HG03066 (cell line): ENCODE results near the gene RASGRP4.
"Not testable (repeated sequence)": the region's sequence is repeated elsewhere in the genome, so short reads cannot be mapped to it uniquely, and the experiment has no call there.

Source experiments
- ATAC-seq: cut with Tn5 transposase; IDR thresholded peaks from one replicate; pipeline ENCODE4 v1.9.1; 2021; ENCODE audit warnings: low read depth; ENCODE audit not compliant: unreplicated experiment

RASGRP4 gene

DNA sequence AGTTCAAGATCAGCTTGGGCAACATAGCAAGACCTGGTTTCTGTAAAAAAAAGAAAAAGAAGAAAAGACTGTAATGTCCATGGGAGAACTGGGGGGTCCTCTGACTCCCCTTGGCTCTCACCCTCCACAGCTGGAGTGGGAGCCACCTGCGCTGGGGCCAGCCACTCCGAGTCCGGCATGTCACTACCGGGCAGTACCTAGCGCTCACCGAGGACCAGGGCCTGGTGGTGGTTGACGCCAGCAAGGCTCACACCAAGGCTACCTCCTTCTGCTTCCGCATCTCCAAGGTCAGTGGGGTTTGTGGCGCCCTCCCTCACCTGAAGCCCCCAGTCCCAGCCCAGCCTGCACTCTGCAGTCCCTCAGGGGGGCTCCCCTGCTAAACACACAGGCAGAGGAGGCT is 22.2 kb upstream of the RASGRP4 start:
- no peak for ATAC-seq

DNA sequence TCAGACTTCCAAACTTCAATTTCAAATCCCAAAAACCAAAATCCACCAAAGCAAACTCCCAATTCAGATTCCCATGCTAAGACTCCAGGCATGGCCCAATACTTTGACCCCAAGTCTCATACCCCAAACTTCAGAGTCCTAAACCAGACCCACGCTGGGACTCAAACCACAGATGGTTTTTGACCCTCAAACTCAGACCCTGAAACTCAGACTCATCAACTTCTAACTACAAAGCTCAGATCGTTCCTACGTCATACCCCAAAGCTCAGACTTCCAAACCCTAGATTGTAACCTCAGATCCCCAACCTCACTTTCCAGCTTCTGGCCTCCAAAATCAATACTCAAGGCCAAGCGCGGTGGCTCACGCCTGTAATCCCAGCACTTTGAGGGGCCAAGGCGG is 19.3 kb upstream of the RASGRP4 start:
- ATAC-seq, result no peak

DNA sequence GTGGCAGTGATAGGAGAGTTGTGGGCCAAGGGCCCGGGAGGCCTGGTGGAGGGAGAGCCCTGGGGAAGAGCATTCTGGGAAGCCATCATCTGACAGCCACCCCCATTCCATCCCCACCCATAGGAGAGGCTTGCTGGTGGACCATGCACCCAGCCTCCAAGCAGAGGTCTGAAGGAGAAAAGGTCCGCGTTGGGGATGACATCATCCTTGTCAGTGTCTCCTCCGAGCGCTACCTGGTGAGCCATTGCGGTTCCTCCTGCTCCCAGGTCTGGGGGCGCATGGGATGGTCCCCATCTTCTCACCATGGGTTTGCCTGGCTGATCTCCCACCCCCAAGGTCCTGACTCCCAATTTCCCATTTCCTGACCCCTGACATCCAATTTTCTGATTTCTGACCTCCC is 18.0 kb upstream of the RASGRP4 start:
- ATAC-seq, result no peak

DNA sequence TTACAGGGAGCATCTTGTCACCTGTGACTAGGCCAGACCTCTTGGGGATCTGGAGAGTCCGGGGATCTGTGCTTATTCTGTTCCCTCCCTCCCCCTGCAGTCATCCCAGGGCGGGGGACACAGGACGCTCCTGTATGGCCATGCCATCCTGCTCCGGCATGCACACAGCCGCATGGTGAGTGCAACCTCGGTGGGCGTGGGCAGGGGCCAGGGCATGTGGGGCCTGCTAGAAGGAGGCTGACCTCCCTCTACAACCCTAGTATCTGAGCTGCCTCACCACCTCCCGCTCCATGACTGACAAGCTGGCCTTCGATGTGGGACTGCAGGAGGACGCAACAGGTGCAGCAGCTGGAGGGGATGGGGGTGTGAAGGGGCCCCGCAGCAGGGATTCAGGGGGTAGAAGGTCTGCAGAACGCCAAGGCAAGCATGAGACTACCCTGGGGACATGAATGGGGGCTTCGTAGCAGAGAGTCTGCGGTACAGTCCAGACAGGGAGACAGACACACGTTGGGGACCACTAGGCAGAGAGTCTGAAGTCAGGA is 17.5 kb upstream of the RASGRP4 start:
- no peak for ATAC-seq

DNA sequence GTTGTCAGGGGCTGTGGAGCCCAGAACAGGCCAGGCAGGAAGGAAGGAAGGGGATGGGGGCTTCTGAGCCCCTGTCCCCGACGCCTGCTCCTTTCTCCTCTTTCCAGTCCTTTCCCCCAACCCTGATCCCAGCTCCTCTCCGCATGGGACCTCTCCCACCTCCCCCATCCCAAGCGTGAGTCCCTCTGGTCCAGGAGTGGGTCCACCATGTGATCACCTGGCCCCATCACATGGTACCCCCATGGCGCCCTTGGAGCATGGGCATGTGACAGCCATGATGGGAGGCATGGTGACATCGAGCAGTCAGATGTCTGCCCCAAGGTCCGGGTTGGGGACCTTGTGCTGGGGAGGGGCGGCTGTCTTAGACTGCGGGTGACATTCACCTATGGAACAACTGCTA is 16.7 kb upstream of the RASGRP4 start:
- no peak for ATAC-seq

DNA sequence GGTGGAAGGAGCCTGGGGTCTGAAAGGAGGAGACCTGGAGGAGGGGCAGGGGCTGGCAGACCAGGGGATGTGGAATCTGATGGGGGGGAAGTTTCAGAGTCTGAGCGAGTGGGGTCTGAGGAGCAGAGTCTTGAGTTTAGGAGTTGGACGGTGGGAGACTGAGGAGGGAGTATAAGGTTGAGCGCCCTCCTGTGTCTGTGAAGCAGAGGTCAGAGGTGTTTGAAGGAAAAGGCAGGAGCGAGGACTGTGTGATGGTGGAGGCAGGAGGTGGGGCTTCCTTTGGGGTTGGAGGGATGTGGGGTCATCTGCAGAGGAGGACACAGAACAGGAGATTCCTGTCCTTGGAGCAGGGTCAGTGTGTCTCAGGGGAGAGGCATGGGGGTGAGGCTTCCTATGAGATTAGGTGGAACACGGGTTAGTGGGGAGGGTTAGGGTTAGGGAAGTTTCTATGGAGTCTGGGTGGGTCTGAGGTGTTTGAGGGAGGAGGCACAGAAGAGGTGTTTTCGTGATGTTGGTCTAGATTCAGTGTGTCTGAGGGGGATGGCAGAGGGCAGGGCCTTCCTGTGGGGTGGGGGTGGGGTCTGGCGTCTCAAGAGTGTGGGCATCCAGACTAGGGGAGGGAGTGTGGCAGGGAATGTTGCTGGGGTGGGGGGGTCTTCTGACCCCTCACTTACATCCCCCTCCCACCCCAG is 15.8 kb upstream of the RASGRP4 start:
- ATAC-seq, result no peak

DNA sequence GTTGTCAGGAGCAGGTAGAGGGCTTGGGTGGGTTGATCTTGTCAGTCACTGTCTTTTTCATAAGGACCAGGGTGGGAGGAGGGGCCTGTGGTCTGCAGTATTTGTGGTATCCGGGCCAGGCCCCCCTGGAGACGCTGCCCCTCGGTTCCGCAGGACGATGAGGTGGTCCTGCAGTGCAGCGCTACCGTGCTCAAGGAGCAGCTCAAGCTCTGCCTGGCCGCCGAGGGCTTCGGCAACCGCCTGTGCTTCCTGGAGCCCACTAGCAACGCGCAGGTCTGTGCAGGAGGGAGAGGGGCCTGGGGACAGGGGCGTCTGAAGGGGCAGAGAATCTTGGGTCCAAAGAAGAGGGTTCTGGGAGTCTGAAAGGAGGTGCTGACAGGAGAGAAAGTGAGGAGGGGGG is 14.6 kb upstream of the RASGRP4 start:
- no peak for ATAC-seq

DNA sequence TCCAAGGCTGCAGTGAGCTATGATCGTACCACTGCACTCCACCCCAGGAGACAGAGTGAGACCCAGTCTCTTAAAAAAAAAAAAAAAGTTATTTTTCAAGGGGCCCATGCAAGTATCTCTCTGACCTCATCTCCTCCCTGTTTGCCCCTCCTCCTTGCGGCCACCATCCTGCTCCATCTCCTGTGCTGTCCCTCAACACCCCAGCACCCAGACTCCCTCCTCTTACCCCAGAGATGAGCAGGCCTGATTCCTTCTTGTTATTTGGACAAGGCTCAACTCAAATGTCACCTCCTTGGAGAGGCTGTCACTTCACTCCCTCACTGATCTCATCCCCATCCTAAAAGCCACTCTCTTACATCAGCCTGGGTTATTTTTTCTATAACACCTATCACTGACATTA is 11.9 kb upstream of the RASGRP4 start:
- no peak for ATAC-seq

DNA sequence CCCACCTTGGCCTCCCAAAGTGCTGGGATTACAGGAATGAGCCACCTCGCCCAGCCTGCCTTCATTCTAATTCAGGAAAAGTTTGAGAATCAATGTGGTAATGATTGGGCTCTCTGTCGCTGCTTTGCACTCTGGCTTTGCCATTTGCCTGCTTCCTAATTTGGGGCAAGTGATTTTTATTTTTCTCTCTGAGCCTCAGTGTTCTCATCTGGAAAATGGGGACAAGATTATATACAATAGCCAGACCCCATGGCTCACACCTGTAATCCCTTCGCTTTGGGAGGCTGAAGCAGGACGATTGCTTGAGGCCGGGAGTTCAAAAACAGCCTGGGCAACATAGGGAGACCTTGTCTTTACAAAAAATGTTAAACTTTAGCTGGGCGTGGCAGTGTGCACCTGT is 11.3 kb upstream of the RASGRP4 start:
- no peak for ATAC-seq

DNA sequence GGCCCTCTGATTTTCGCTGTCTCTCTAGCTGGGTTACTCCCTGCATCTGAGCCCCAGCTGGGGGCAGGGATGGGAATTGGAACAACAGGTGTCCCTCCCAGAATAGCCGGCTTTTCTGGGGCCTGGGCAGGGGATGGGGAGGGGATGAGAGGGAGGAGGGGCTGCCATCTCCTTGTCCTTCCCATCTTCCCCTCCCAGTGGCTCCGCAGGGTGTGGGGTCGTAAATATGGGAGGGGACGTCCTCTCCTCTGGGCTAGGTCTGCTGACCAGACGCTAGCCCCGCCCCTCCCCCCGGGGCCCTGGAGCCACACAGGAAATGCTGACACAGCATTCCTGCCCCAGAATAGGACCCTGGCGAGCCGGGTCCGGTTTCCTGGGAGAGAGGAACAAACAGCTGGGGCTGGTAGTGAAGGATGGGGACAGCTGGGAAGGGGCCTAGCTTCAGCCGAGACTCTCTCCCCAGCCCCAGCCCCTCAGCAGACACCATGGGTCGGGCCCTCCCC is 8.6 kb upstream of the RASGRP4 start:
- ATAC-seq, result no peak

DNA sequence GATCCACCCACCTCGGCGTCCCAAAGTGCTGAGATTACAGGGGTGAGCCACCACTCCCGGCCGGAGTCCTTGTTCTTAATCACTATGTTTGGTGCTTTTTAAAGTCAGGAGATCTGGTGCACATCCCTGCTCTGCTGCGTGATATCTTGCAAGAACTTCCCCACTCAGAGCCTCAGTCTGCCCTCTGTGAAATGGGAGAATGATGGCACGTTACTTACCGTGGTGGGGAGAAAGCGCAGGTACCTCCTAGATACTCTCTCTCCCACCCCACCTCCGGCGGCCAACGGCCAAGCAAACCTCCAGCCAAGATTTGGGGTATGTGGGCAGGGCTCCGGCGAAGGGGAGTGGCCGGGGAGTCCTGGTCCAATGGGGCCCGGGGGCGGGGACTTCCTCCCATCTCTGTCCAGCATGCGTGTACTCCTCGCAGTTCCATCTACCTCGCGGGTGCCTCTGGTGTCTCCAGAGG is 7.3 kb upstream of the RASGRP4 start, which contains the start of gene RYR1:
RYR1 (plus strand) TSS at position 424 of the 466 bp plus-strand sequence. CDS start 139 bp downstream, outside the sequence.
- ATAC-seq, result no peak

DNA sequence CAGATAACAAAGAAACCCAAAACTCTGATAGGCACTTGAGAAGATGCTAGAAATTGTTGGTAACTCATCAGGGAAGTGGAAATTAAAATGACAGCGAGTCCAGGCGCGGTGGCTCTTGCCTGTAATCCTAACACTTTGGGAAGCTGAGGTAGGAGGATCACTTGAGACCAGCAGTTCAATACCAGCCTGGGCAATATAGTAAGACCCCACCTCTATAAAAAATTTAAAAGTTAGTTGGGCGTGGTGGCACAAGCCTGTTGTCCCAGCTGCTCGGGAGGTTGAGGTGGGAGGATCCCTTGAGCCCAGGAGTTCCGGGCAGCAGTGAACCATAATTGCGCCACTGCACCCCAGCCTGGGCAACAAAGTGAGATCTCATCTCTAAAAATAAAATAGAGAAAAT is 4.9 kb upstream of the RASGRP4 start:
- no peak for ATAC-seq

DNA sequence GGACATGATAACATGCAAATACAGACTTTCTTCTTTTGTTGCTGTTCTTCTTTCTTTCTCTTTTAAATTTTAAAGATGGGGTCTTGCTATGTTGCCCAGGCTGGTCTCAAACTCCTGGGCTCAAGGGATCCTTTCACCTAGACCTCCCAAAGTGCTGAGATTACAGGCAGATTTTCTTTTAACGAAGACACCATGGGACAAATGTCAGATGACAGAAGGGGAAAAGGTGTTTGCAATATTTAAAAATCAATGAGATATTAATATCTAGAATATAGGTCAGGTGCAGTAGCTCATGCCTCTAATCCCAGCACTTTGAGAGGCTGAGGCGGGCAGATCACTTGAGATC is 3.8 kb upstream of the RASGRP4 start:
- no peak for ATAC-seq

DNA sequence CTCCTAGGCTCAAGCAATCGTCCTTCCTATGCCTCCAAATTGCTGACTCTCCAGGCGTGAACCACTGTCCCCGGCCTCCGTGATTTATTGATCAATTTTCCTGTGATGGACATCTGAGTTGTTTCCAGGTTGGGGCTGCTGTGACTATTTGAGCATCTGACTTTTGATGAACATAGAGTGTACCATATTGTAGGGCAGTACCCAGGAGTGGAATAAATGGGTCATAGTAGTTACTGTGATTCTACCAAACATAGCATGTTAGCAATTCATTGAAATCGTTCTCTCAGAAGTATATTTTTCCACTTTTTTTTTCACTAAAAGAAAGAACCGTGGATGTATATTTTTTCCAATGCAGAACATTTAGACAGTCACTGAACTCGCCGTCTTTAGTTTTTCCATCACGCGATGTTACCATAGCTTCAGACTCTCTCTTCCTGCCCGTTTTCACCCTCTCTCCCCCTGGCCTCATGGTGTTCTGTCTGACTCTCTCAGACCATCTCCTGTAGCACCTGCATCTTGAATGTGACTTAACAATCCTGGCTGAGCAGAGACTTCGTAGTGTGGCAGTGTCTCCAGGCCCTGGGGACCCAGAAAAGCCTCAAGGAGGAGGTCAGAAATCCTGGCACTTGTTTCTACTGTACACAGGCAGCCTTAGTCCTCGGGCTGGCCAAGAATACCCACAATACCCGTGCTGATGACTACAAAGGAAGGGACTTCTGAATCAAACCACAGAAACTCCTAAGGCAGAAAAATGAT is 3.2 kb upstream of the RASGRP4 start:
- ATAC-seq, result no peak

DNA sequence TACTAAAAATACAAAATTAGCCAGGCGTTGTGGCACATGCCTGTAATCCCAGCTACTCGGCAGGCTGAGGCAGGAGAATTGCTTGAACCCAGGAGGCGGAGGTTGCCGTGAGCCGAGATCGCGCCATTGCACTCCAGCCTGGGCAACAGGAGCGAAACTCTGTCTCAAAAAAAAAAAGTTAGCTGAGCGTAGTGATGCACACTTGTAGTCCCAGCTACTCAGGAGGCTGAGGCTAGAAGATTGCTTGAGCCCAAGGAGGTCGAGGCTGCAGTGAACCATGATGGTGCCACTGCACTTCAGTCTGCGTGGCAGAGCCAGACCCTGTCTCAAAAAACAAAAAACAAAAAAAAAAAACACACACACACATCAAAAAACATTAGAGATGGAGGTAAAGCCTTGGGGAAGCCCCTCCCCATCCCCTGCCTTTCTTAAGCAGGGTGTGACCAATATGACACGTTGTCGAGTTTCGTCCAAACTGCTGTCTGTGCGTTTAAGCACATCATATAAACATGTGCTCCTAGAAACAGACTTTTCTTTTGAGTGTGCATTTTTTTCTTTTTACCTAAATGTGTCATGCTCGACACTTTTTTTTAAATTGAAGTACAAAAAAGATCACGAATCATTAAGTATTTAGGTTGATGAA is 1.1 kb upstream of the RASGRP4 start:
- not testable (repeated sequence) for ATAC-seq

DNA sequence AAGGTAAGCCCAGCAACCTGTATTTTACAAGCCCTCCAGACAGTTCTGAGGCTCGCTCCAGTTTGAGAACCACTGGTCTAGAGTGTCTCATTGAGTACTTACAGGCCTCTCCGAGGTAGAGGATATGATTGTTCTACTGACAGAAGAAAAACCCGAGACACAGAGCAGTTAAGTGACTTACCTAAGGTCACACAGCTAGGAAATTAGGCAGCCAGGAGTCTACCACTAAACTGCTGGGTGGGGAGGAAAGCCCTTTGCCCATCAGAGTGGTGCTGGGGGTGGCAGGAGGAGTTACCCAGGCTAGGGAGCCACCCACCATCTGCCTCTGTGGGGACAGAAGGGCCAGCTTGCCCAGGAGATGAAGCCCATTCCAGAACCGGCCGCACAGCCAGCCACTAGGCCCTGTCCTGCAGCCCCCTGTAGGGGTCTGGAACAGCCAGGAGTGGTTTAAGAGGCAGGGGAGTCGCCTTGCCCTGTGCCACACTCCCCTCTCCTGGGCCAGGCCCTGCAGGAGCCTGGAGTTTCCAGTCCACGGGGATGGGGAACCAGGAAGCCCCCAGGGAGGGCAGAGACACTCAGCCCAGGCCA is 703 bp downstream of the RASGRP4 start:
- ATAC-seq, result no peak

DNA sequence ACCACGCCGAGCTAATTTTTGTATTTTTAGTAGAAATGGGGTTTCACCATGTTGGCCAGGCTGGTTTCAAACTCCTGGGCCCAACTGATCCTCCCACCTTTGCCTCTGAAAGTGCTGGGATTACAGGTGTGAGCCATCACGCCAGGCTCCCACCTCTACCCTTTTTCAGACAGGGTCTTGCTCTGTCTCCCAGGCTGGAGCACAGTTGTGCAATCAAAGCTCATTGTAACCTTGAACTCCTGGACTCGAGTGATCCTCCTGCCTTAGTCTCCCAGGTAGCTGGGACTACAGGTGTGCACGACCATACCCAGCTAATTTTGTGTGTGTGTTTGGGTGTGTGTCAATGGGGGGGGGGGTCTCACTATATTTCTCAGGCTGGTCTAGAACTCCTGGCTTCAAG is 1.7 kb downstream of the RASGRP4 start:
- ATAC-seq, result no peak

DNA sequence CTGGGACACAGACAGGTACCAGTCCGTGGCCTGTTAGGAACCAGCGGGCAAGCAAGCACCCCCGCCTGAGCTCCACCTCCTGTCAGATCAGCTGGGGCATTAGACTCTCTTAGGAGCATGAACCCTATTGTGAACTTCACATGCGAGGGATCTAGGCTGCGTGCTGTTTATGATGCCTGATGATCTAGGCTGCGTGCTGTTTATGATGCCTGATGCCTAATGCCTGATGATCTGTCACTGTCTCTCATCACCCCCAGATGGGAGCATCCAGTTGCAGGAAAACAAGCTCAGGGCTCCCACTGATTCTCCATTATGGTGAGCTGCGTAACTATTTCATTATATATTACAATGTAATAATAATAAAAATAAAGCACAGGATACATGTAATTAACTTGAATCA is 3.6 kb downstream of the RASGRP4 start:
- ATAC-seq, result no peak

DNA sequence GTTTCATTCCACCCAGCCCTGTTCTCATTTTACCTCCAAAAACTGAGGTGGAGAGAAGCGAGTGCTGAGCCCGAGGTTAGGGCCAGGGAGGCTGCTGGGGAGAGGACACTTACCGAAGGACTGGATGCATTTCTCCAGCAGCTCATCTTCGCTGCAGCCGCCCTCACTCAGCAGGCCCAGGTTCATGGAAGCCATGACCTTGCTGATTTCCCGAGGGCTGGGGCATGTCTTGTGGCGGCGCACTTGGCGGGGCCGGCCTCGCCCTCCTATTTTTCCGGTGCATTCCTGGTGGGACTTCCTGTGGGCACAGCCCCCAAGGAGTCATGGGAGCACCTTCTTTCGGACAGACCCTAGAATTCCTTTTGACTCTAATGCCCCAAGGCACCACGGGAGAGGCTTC is 4.2 kb downstream of the RASGRP4 start:
- ATAC-seq, result no peak

DNA sequence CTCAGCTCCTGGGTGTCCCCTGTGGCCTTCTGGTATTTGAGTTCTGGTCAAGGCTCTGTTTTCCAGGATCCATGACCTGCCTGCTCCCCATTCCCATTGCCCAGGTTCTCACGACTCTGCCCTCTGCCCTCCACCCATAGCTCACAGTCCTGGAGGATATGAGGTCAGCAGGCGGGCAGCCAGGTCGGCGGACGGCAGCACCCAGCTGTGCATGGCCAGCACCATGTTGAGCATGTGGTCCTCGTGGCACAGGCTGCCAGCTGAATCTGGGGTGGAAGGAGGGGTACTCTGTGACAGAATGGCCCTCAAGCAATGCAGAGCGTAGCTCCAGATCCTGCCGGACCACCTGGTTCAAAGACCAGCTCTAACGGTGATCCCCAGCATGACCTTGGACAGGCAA is 5.1 kb downstream of the RASGRP4 start:
- no peak for ATAC-seq
